Activated B cell treated with CpG ODN at 0.5 μM for 24 hours (primary cell): ENCODE results near the gene SPATS2L. TPM values are rescaled to one million over a fixed set of nuclear protein-coding genes. Genes with fewer than 3 reads are reported as not detected.

Experiments
- ATAC-seq: fragments of 200-7000 bp; cut with Tn5 transposase; one replicate; pipeline ENCODE4 v1.10.0; 2021; ENCODE audit warnings: low read depth, mild to moderate bottlenecking, moderate library complexity
- CTCF ChIA-PET: fragments of 350-600 bp; sonication (Branson Sonifier 250); formaldehyde crosslinking; loops from one replicate; lab custom pipeline; 2021; ENCODE audit warnings: antibody characterized with exemption; lab: Charles Lee
- POLR2A ChIA-PET: fragments of 350-600 bp; sonication (Branson Sonifier 250); formaldehyde crosslinking; loops from one replicate; lab custom pipeline; 2021; ENCODE audit warnings: antibody characterized with exemption; lab: Charles Lee
- DNase-seq: peaks from one replicate; pipeline ENCODE4 v3.0.0; 2022
- H3K27ac Mint-ChIP-seq: one replicate; pipeline ENCODE4 v1.8.0; 2020; ENCODE audit warnings: mixed read lengths
- H3K27me3 Mint-ChIP-seq: one replicate; pipeline ENCODE4 v1.8.0; 2021; ENCODE audit warnings: mixed read lengths
- H3K36me3 Mint-ChIP-seq: one replicate; pipeline ENCODE4 v1.8.0; 2021; ENCODE audit warnings: low read depth, mixed read lengths
- H3K4me1 Mint-ChIP-seq: one replicate; pipeline ENCODE4 v1.8.0; 2021; ENCODE audit warnings: mixed read lengths
- H3K4me3 Mint-ChIP-seq: one replicate; pipeline ENCODE4 v1.8.0; 2020; ENCODE audit warnings: mild to moderate bottlenecking, mixed read lengths
- H3K9me3 Mint-ChIP-seq: one replicate; pipeline ENCODE4 v1.8.0; 2020; ENCODE audit warnings: mixed read lengths
- CTCF ChIP-seq: fragments of 200-600 bp; IDR thresholded peaks from one replicate; pipeline ENCODE4 v1.8.0; 2022; ENCODE audit warnings: antibody characterized with exemption, mild to moderate bottlenecking
- intact Hi-C: fragments of 100-400 bp; cut with micrococcal nuclease; formaldehyde crosslinking; loops from one replicate; pipeline ENCODE4 v1.15.1; 2024
- total RNA-seq: library from RNA; stranded (reverse); gene quantifications from 2 replicates; pipeline ENCODE4 v1.2.3, GENCODE V29; 2022

Gene SPATS2L
- total RNA-seq, 1 donor from 2014 or later, result 0.64 TPM

DNA sequence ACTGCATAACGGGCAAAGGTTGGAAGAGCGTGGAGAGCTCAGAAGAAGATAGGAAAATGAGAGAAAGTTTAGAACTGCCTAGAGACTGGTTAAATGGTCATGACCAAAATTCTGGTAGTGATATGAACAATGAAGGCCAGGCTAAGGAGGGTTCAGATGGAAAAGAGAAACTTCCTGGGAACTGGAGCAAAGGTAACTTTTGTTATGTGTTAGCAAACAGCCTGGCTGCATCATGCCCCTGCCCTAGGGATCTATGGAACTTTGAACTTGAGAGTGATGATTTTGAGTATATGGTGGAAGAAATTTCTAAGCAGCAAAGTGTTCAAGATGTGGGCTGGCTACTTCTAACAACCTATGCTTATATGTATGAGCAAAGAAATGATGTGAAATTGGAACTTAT lies 44.4 kb upstream of the SPATS2L start:
- no peaks in the 10 kb centered on the region for H3K27me3 Mint-ChIP-seq
- H3K4me3 Mint-ChIP-seq, result no peak overlapping the region
- no peaks in the 10 kb centered on the region for H3K36me3 Mint-ChIP-seq
- H3K9me3 Mint-ChIP-seq, result no peaks in the 10 kb centered on the region
- no peak overlapping the region for H3K27ac Mint-ChIP-seq
- no peaks in the 10 kb centered on the region for H3K4me1 Mint-ChIP-seq
- DNase-seq, result no peak
- POLR2A ChIA-PET, result no interaction called here
- no peak for ATAC-seq
- CTCF ChIA-PET, result no interaction called here
- TF ChIP-seq CTCF, result no peak
- intact Hi-C loops, result no loop called here

DNA sequence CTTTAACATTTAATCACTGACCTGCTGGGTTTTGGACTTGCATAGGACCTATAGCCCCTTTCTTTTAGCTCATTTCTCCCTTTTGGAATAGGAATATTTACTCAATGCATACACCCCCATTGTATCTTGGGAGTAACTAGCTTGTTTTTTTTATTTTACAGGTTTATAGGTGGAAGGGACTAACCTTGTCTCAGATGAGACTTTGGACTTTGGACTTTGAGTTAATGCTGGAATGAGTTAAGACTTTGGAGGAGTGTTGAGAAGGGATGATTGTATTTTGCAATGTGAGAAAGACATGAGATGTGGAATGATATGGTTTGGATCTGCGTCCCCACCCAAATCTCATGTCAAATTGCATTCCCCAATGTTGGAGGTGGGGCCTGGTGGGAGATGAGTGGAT lies 43.2 kb upstream of the SPATS2L start:
- DNase-seq, result no peak
- TF ChIP-seq CTCF, result no peak
- ChIA-PET CTCF (no interaction called here), POLR2A (no interaction called here)
- intact Hi-C loops, result no loop called here
- Mint-ChIP-seq H3K4me1 (no peaks in the 10 kb centered on the region), H3K4me3 (no peak overlapping the region), H3K27ac (no peak overlapping the region), H3K27me3 (peaks cover 3% of the 10 kb centered on the region), H3K36me3 (no peaks in the 10 kb centered on the region), H3K9me3 (no peaks in the 10 kb centered on the region)
- ATAC-seq, result no peak

DNA sequence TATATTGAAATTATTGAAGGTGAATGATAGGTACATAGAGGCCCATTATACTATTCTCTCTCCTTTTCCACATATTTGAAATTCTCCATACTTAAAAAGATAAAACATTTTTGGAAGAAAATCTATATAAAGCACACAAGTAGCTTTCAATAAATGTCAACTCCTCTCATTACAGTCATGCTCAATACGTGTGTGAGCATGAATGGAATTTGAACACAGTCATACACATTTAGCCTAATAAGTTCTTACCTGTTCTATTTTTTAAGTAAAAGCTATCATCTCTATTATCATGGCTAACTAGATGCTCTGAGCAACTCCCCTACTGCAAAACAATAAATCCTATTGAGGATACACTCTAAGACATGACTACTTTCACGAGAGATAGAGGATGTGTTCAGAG lies 41.9 kb upstream of the SPATS2L start:
- intact Hi-C loops, result no loop called here
- no peak for TF ChIP-seq CTCF
- H3K4me3 Mint-ChIP-seq, result no peak overlapping the region
- ATAC-seq (no peak), DNase-seq (no peak)
- no peak overlapping the region for H3K27ac Mint-ChIP-seq
- peaks cover 3% of the 10 kb centered on the region for H3K27me3 Mint-ChIP-seq
- no peaks in the 10 kb centered on the region for H3K4me1 Mint-ChIP-seq
- ChIA-PET CTCF (no interaction called here), POLR2A (no interaction called here)
- no peaks in the 10 kb centered on the region for H3K36me3 Mint-ChIP-seq
- no peaks in the 10 kb centered on the region for H3K9me3 Mint-ChIP-seq

- Mint-ChIP-seq H3K4me3 (no peak overlapping the region), H3K9me3 (no peaks in the 10 kb centered on the region), H3K36me3 (no peaks in the 10 kb centered on the region), H3K27ac (no peak overlapping the region), H3K27me3 (peaks cover 3% of the 10 kb centered on the region), H3K4me1 (peaks cover 2% of the 10 kb centered on the region)
- ChIA-PET CTCF (no interaction called here), POLR2A (no interaction called here)
- intact Hi-C loops, result no loop called here
- TF ChIP-seq CTCF, result no peak
- no peak for DNase-seq
- ATAC-seq, result no peak
These were observed 40.1 kb upstream of the SPATS2L start for GRCh38 chr2:200266406-200266805.

DNA sequence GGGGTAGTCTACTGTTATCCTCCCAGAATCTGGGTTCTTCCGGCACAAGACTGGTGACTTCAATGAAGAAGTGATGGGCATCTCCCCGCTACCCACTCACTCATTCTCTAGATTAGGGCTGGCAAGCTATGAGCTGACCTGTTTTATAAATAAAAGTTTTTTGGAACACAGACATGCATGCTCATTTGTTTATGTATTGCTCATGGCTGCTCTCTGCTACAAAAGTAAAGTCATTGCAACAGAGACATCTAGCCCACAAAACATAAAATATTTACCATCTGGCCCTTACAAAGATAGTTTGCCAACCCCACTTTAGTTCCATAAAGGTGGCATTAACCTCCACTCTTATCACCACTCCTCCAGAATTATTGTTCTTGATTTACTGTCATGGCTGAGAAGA lies 39.1 kb upstream of the SPATS2L start:
- no peak for ATAC-seq
- Mint-ChIP-seq H3K4me1 (peaks cover 3% of the 10 kb centered on the region), H3K36me3 (no peaks in the 10 kb centered on the region), H3K4me3 (no peak overlapping the region), H3K9me3 (no peaks in the 10 kb centered on the region), H3K27me3 (peaks cover 3% of the 10 kb centered on the region), H3K27ac (no peak overlapping the region)
- no peak for DNase-seq
- CTCF ChIA-PET, result no interaction called here
- POLR2A ChIA-PET, result no interaction called here
- TF ChIP-seq CTCF, result no peak
- intact Hi-C loops, result no loop called here
